ENCODE data around the gene NRXN3. TPM values are rescaled to one million over a fixed set of nuclear protein-coding genes. Genes with fewer than 3 reads are reported as not detected.

Gene NRXN3
- total and polyA plus RNA-seq, 11 donors = 0.19 to 2.2 (median 1.1) TPM

- no peak for ATAC-seq
- Histone ChIP-seq H3K9me3 (no peaks in the 10 kb centered on the region), H3K27me3 (no peaks in the 10 kb centered on the region), H3K4me3 (no peak overlapping the region), H3K4me1 (no peaks in the 10 kb centered on the region), H3K27ac (no peak overlapping the region), H3K36me3 (no peaks in the 10 kb centered on the region)
- no peak for DNase-seq
- WGBS, 4 donors = 87 to 91% (median 88%) methylated on average over 13 of the region's 13 CpGs
- intact Hi-C loops (cut with DNase I) = loop anchor here in 4 of 10 donors (10.0 kb wide), 2 partner anchors 242 to 728 kb away; no protein-coding TSS in a partner anchor
- TF ChIP-seq, protein P1, sequence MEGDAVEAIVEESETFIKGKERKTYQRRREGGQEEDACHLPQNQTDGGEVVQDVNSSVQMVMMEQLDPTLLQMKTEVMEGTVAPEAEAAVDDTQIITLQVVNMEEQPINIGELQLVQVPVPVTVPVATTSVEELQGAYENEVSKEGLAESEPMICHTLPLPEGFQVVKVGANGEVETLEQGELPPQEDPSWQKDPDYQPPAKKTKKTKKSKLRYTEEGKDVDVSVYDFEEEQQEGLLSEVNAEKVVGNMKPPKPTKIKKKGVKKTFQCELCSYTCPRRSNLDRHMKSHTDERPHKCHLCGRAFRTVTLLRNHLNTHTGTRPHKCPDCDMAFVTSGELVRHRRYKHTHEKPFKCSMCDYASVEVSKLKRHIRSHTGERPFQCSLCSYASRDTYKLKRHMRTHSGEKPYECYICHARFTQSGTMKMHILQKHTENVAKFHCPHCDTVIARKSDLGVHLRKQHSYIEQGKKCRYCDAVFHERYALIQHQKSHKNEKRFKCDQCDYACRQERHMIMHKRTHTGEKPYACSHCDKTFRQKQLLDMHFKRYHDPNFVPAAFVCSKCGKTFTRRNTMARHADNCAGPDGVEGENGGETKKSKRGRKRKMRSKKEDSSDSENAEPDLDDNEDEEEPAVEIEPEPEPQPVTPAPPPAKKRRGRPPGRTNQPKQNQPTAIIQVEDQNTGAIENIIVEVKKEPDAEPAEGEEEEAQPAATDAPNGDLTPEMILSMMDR (IDR thresholded peaks at IDR 0.05) = no peak
- TF ChIP-seq POLR2A (IDR thresholded peaks at IDR 0.05) = no peak
These were observed 422.5 kb downstream of the NRXN3 start for GRCh38 chr14:78592616-78593219.

DNA sequence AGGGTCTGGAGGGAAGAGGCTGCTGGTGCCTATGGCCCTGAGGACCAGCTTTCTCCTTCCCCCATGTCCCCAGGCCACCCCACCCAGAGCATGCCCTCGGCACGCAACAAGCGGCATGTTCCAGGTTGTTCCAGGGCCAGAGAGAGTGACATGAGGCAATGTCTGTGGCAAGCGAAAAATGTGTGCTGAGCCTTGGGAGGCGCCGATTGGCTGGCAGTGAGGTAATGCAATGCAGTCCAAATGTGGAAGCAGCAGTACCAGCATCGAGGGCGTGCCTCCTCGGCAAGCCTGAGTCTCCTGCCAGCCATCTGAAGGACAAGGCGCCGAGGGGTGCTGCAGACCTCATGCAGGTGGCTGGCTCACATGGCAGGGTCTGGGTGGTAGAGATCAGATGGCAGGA, 423.8 kb downstream of the NRXN3 start:
- TF ChIP-seq POLR2A (IDR thresholded peaks at IDR 0.05) = no peak
- TF ChIP-seq, protein P1 (IDR thresholded peaks at IDR 0.05) = no peak
- no peak overlapping the region for H3K4me3 ChIP-seq
- peaks cover 0 to 4% (median 0%) of the 10 kb centered on the region in 12 donors for H3K4me1 ChIP-seq
- H3K9me3 ChIP-seq = no peaks in the 10 kb centered on the region
- intact Hi-C loops (cut with DNase I) = loop anchor here in 4 of 10 donors (10.0 kb wide), 2 partner anchors 241 to 729 kb away; no protein-coding TSS in a partner anchor
- H3K36me3 ChIP-seq = no peaks in the 10 kb centered on the region
- DNase-seq (no peak), ATAC-seq (no peak)
- H3K27me3 ChIP-seq = no peaks in the 10 kb centered on the region
- no peak overlapping the region for H3K27ac ChIP-seq
- whole genome bisulfite sequencing, 4 donors = 85 to 91% (median 87%) methylated on average over 11 of the region's 11 CpGs

DNA sequence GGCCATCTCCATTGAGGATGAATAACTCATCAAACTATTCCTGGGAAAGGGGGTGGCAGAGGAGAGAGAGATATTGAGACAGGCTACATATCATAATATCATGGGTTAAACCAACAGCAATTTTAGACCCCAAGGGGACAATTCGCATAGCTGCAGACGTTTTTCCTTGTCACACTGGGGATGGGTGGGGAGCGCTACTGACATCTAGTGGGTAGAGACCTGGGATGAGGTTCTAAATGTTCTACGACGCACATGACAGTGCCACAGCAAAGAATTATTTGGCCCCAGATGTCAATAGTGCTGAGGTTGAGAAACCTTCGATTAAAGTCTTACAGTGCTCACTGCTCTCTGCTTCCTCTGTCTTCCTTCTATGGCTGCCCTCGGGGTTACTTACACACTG, 425.6 kb downstream of the NRXN3 start:
- H3K27me3 ChIP-seq = no peaks in the 10 kb centered on the region
- intact Hi-C loops (cut with DNase I) = loop anchor here in 6 of 10 donors (5.0 to 10.0 kb wide), 4 partner anchors 239 to 733 kb away; no protein-coding TSS in a partner anchor
- ATAC-seq (no peak), DNase-seq (no peak)
- no peaks in the 10 kb centered on the region for H3K9me3 ChIP-seq
- H3K4me3 ChIP-seq = no peak overlapping the region
- H3K4me1 ChIP-seq = peaks cover 0 to 4% (median 0%) of the 10 kb centered on the region in 12 donors
- 35 to 42% (median 38%) methylated on average over 7 of the region's 7 CpGs for WGBS, 4 donors
- no peaks in the 10 kb centered on the region for H3K36me3 ChIP-seq
- TF ChIP-seq, protein P1 (IDR thresholded peaks at IDR 0.05) = peak in 2 of 12 donors; percentile 18 to 26
- TF ChIP-seq POLR2A (IDR thresholded peaks at IDR 0.05) = no peak
- no peak overlapping the region for H3K27ac ChIP-seq

- Histone ChIP-seq H3K36me3 (no peaks in the 10 kb centered on the region), H3K27ac (no peak overlapping the region), H3K4me1 (peaks cover 0 to 4% (median 0%) of the 10 kb centered on the region in 12 donors), H3K9me3 (no peaks in the 10 kb centered on the region), H3K4me3 (no peak overlapping the region), H3K27me3 (no peaks in the 10 kb centered on the region)
- ATAC-seq = peak; percentile 51 to 89 (median 87)
- TF ChIP-seq, protein P1 (IDR thresholded peaks at IDR 0.05) = peak; percentile 73 to 92 (median 84)
- no peak for TF ChIP-seq POLR2A (IDR thresholded peaks at IDR 0.05)
- WGBS, 4 donors = 40 to 49% (median 47%) methylated on average over 12 to 13 of the region's 13 CpGs
- peak in 4 of 5 donors; percentile 24 to 42 (median 34) for DNase-seq
- intact Hi-C loops (cut with DNase I) = loop anchor here in 6 of 10 donors (5.0 to 10.0 kb wide), 4 partner anchors 237 to 736 kb away; no protein-coding TSS in a partner anchor
These were observed 428.1 kb downstream of the NRXN3 start for GRCh38 chr14:78598046-78598920.

All from heart left ventricle (tissue), 16 donors.